ENCODE results near the gene PLCB3.
A peak's percentile ranks its signal among the peaks of the same experiment; 100 is the strongest.

Gene PLCB3

DNA sequence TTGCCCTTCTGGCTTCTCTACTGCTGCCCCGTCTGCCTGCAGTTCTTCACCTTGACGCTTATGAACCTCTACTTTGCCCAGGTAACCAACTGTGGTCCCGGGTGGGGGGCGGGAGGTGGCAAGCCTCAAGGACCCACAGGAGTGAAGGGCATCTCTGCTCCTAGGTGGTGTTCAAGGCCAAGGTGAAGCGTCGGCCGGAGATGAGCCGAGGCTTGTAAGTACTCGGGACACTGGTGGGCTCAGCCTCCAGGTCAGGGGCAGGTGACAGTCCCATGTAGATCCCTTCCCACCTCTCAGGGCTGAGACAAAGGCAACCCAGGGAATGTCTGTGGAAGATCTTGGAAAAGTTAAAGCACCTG, 35.5 kb downstream of the PLCB3 start:
- no peak overlapping the region for H2AFZ ChIP-seq (ENCODE audit: low read depth, low read length, severe bottlenecking)
- peak overlapping the region; percentile 99 for H3K4me2 ChIP-seq (ENCODE audit: low read depth, low read length, poor library complexity, severe bottlenecking)
- H3K79me2 ChIP-seq (ENCODE audit: insufficient read depth, low read length) = 0 out of 2 replicates have a peak, but pooled peaks cover 4% of the 10 kb centered on the region
- TF ChIP-seq EZH2phosphoT487 (conservative IDR thresholded peaks at IDR 0.05; ENCODE audit: low read length) = no peak
- TF ChIP-seq CTCF (IDR thresholded peaks at IDR 0.05; ENCODE audit: insufficient read depth, low read length, poor library complexity, severe bottlenecking) = no peak
- H3K27me3 ChIP-seq (ENCODE audit: low read length) = no peaks in the 10 kb centered on the region
- H3K36me3 ChIP-seq (ENCODE audit: low read length) = no peaks in the 10 kb centered on the region
- no peaks in the 10 kb centered on the region for H4K20me1 ChIP-seq (ENCODE audit: low read depth, low read length)
- peaks cover 4% of the 10 kb centered on the region; the same call in 1 of the 2 replicates for H3F3A ChIP-seq (ENCODE audit: insufficient read depth)
- H3K27ac ChIP-seq (ENCODE audit: low read depth, low read length) = no peak overlapping the region
- H3K9me3 ChIP-seq (ENCODE audit: insufficient read depth, low read length) = no peaks in the 10 kb centered on the region
- no peak overlapping the region for H3K9ac ChIP-seq (ENCODE audit: low read length)
- H3K4me3 ChIP-seq (ENCODE audit: insufficient read depth, low read length, poor library complexity, severe bottlenecking) = no peak overlapping the region
- no peaks in the 10 kb centered on the region for H3K9me2 ChIP-seq (replicated peaks; ENCODE audit: insufficient read depth, low read length)

- no peaks in the 10 kb centered on the region for H4K20me1 ChIP-seq (ENCODE audit: low read depth, low read length)
- H3K4me2 ChIP-seq (ENCODE audit: low read depth, low read length, poor library complexity, severe bottlenecking) = no peak overlapping the region
- no peaks in the 10 kb centered on the region for H3K9me2 ChIP-seq (replicated peaks; ENCODE audit: insufficient read depth, low read length)
- TF ChIP-seq EZH2phosphoT487 (conservative IDR thresholded peaks at IDR 0.05; ENCODE audit: low read length) (no peak), CTCF (IDR thresholded peaks at IDR 0.05; ENCODE audit: insufficient read depth, low read length, poor library complexity, severe bottlenecking) (no peak)
- H3K27me3 ChIP-seq (ENCODE audit: low read length) = no peaks in the 10 kb centered on the region
- H3K36me3 ChIP-seq (ENCODE audit: low read length) = no peaks in the 10 kb centered on the region
- no peaks in the 10 kb centered on the region for H3K9me3 ChIP-seq (ENCODE audit: insufficient read depth, low read length)
- no peak overlapping the region for H3K9ac ChIP-seq (ENCODE audit: low read length)
- H3F3A ChIP-seq (ENCODE audit: insufficient read depth) = peaks cover 4% of the 10 kb centered on the region; the same call in 1 of the 2 replicates
- no peak overlapping the region for H3K4me3 ChIP-seq (ENCODE audit: insufficient read depth, low read length, poor library complexity, severe bottlenecking)
- 0 out of 2 replicates have a peak, but pooled peaks cover 4% of the 10 kb centered on the region for H3K79me2 ChIP-seq (ENCODE audit: insufficient read depth, low read length)
- no peak overlapping the region for H2AFZ ChIP-seq (ENCODE audit: low read depth, low read length, severe bottlenecking)
- no peak overlapping the region for H3K27ac ChIP-seq (ENCODE audit: low read depth, low read length)
Observed at GRCh38 chr11:64287676-64288352, 36.5 kb downstream of the PLCB3 start.

DNA sequence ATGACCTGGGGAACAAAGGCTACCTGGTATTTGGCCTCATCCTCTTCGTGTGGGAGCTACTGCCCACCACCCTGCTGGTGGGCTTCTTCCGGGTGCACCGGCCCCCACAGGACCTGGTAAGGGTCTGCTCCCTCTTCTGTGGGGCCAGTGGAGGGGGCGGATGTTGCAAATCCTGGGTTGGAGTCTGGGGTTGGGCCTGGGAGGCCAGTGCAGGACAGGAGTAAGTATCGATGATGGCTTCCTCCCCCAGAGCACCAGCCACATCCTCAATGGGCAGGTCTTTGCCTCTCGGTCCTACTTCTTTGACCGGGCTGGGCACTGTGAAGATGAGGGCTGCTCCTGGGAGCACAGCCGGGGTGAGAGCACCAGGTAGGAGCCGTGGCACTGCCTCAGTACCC, 37.0 kb downstream of the PLCB3 start:
- no peaks in the 10 kb centered on the region for H4K20me1 ChIP-seq (ENCODE audit: low read depth, low read length)

More for the DNA sequence above, 37.0 kb downstream of the PLCB3 start:
- Histone ChIP-seq H3K9ac (ENCODE audit: low read length) (no peak overlapping the region), H3K9me3 (ENCODE audit: insufficient read depth, low read length) (no peaks in the 10 kb centered on the region), H2AFZ (ENCODE audit: low read depth, low read length, severe bottlenecking) (no peak overlapping the region), H3K4me2 (ENCODE audit: low read depth, low read length, poor library complexity, severe bottlenecking) (no peak overlapping the region), H3K4me3 (ENCODE audit: insufficient read depth, low read length, poor library complexity, severe bottlenecking) (no peak overlapping the region), H3K79me2 (ENCODE audit: insufficient read depth, low read length) (0 out of 2 replicates have a peak, but pooled peaks cover 1% of the 10 kb centered on the region), H3K9me2 (replicated peaks; ENCODE audit: insufficient read depth, low read length) (no peaks in the 10 kb centered on the region), H3F3A (ENCODE audit: insufficient read depth) (peaks cover 4% of the 10 kb centered on the region; the same call in 1 of the 2 replicates), H3K36me3 (ENCODE audit: low read length) (no peaks in the 10 kb centered on the region), H3K27me3 (ENCODE audit: low read length) (no peaks in the 10 kb centered on the region), H3K27ac (ENCODE audit: low read depth, low read length) (no peak overlapping the region)
- TF ChIP-seq CTCF (IDR thresholded peaks at IDR 0.05; ENCODE audit: insufficient read depth, low read length, poor library complexity, severe bottlenecking) (no peak), EZH2phosphoT487 (conservative IDR thresholded peaks at IDR 0.05; ENCODE audit: low read length) (no peak)
